Measurements from ENCODE around the gene CPLX3.

The CPLX3 gene

GRCh38 chr15:74794248-74794969, 32.0 kb upstream of the CPLX3 start:
- H3K36me3 Mint-ChIP-seq = peaks cover 40% of the 10 kb centered on the region
- no peaks in the 10 kb centered on the region for H3K27me3 Mint-ChIP-seq
- no peaks in the 10 kb centered on the region for H3K9me3 Mint-ChIP-seq
- peaks cover 91% of the 10 kb centered on the region for H3K4me1 Mint-ChIP-seq
- peak overlapping the region; percentile 88 for H3K27ac Mint-ChIP-seq
- no peak overlapping the region for H3K4me3 Mint-ChIP-seq
- ATAC-seq = no peak

GRCh38 chr15:74794970-74795349, 31.5 kb upstream of the CPLX3 start:
- no peak overlapping the region for H3K4me3 Mint-ChIP-seq
- peaks cover 91% of the 10 kb centered on the region for H3K4me1 Mint-ChIP-seq
- H3K9me3 Mint-ChIP-seq = no peaks in the 10 kb centered on the region
- H3K27ac Mint-ChIP-seq = peak overlapping the region; percentile 88
- ATAC-seq = no peak
- H3K27me3 Mint-ChIP-seq = no peaks in the 10 kb centered on the region
- peaks cover 38% of the 10 kb centered on the region for H3K36me3 Mint-ChIP-seq

GRCh38 chr15:74795966-74796625, 30.3 kb upstream of the CPLX3 start:
- Mint-ChIP-seq H3K27ac (peak overlapping the region; percentile 88), H3K27me3 (no peaks in the 10 kb centered on the region), H3K9me3 (no peaks in the 10 kb centered on the region), H3K36me3 (peaks cover 45% of the 10 kb centered on the region), H3K4me1 (peaks cover 91% of the 10 kb centered on the region), H3K4me3 (peak overlapping the region; percentile 40)
- ATAC-seq = no peak

GRCh38 chr15:74798388-74799254, 27.8 kb upstream of the CPLX3 start:
- Mint-ChIP-seq H3K4me1 (peaks cover 70% of the 10 kb centered on the region), H3K27me3 (no peaks in the 10 kb centered on the region), H3K9me3 (no peaks in the 10 kb centered on the region), H3K4me3 (peak overlapping the region; percentile 42), H3K27ac (peak overlapping the region; percentile 88), H3K36me3 (peaks cover 57% of the 10 kb centered on the region)
- peak; percentile 37 for ATAC-seq

- Mint-ChIP-seq H3K36me3 (peaks cover 64% of the 10 kb centered on the region), H3K9me3 (no peaks in the 10 kb centered on the region), H3K4me1 (peaks cover 71% of the 10 kb centered on the region), H3K27me3 (no peaks in the 10 kb centered on the region), H3K4me3 (no peak overlapping the region), H3K27ac (peak overlapping the region; percentile 88)
- peak; percentile 50 for ATAC-seq
Measured at GRCh38 chr15:74799255-74799855, 27.1 kb upstream of the CPLX3 start.

GRCh38 chr15:74799856-74800558, 26.4 kb upstream of the CPLX3 start:
- Mint-ChIP-seq H3K27me3 (no peaks in the 10 kb centered on the region), H3K9me3 (no peaks in the 10 kb centered on the region), H3K4me3 (peak overlapping the region; percentile 18), H3K27ac (peak overlapping the region; percentile 88), H3K36me3 (peaks cover 70% of the 10 kb centered on the region), H3K4me1 (peaks cover 70% of the 10 kb centered on the region)
- ATAC-seq = peak; percentile 95

- Mint-ChIP-seq H3K4me3 (peak overlapping the region; percentile 18), H3K9me3 (no peaks in the 10 kb centered on the region), H3K27ac (peak overlapping the region; percentile 88), H3K36me3 (peaks cover 71% of the 10 kb centered on the region), H3K4me1 (peaks cover 65% of the 10 kb centered on the region), H3K27me3 (no peaks in the 10 kb centered on the region)
- peak; percentile 56 for ATAC-seq
Measured at GRCh38 chr15:74800559-74801094, 25.8 kb upstream of the CPLX3 start.

- no peak overlapping the region for H3K4me3 Mint-ChIP-seq
- peaks cover 64% of the 10 kb centered on the region for H3K36me3 Mint-ChIP-seq
- ATAC-seq = no peak
- H3K27ac Mint-ChIP-seq = peak overlapping the region; percentile 88
- H3K9me3 Mint-ChIP-seq = no peaks in the 10 kb centered on the region
- peaks cover 60% of the 10 kb centered on the region for H3K4me1 Mint-ChIP-seq
- H3K27me3 Mint-ChIP-seq = no peaks in the 10 kb centered on the region
Measured at GRCh38 chr15:74801311-74801997, 25.0 kb upstream of the CPLX3 start.

- Mint-ChIP-seq H3K4me1 (peaks cover 65% of the 10 kb centered on the region), H3K36me3 (peaks cover 64% of the 10 kb centered on the region), H3K27ac (no peak overlapping the region)
Measured at GRCh38 chr15:74802290-74802689, 24.1 kb upstream of the CPLX3 start.

GRCh38 chr15:74802862-74803447, 23.5 kb upstream of the CPLX3 start:
- Mint-ChIP-seq H3K4me1 (peaks cover 65% of the 10 kb centered on the region), H3K4me3 (no peak overlapping the region), H3K36me3 (peaks cover 62% of the 10 kb centered on the region), H3K27me3 (no peaks in the 10 kb centered on the region), H3K27ac (no peak overlapping the region), H3K9me3 (no peaks in the 10 kb centered on the region)
- ATAC-seq = no peak

More at GRCh38 chr15:74802290-74802689, 24.1 kb upstream of the CPLX3 start:
- ATAC-seq = no peak
- Mint-ChIP-seq H3K27me3 (no peaks in the 10 kb centered on the region), H3K4me3 (no peak overlapping the region), H3K9me3 (no peaks in the 10 kb centered on the region)

GRCh38 chr15:74804935-74805334, 21.5 kb upstream of the CPLX3 start:
- Mint-ChIP-seq H3K36me3 (peaks cover 45% of the 10 kb centered on the region), H3K27me3 (no peaks in the 10 kb centered on the region), H3K4me1 (peaks cover 63% of the 10 kb centered on the region), H3K4me3 (peak overlapping the region; percentile 2), H3K9me3 (no peaks in the 10 kb centered on the region), H3K27ac (peak overlapping the region; percentile 44)
- ATAC-seq = no peak

- Mint-ChIP-seq H3K27ac (peak overlapping the region; percentile 77), H3K36me3 (peaks cover 25% of the 10 kb centered on the region), H3K4me3 (peak overlapping the region; percentile 32), H3K27me3 (no peaks in the 10 kb centered on the region), H3K9me3 (no peaks in the 10 kb centered on the region), H3K4me1 (peaks cover 47% of the 10 kb centered on the region)
- ATAC-seq = peak; percentile 6
Measured at GRCh38 chr15:74807282-74807681, 19.1 kb upstream of the CPLX3 start.

GRCh38 chr15:74808078-74808839, 18.2 kb upstream of the CPLX3 start:
- Mint-ChIP-seq H3K9me3 (no peaks in the 10 kb centered on the region), H3K36me3 (peaks cover 16% of the 10 kb centered on the region), H3K4me1 (peaks cover 47% of the 10 kb centered on the region), H3K4me3 (no peak overlapping the region), H3K27me3 (no peaks in the 10 kb centered on the region), H3K27ac (peak overlapping the region; percentile 77)
- peak; percentile 5 for ATAC-seq
